GM19395 (cell line): ENCODE measurements around the gene LGI2.

ENCODE experiments used
- ATAC-seq: cut with Tn5 transposase; IDR thresholded peaks from one replicate; pipeline ENCODE4 v1.9.1; 2021; ENCODE audit warnings: mild to moderate bottlenecking, moderate library complexity; ENCODE audit not compliant: unreplicated experiment

Gene LGI2

DNA sequence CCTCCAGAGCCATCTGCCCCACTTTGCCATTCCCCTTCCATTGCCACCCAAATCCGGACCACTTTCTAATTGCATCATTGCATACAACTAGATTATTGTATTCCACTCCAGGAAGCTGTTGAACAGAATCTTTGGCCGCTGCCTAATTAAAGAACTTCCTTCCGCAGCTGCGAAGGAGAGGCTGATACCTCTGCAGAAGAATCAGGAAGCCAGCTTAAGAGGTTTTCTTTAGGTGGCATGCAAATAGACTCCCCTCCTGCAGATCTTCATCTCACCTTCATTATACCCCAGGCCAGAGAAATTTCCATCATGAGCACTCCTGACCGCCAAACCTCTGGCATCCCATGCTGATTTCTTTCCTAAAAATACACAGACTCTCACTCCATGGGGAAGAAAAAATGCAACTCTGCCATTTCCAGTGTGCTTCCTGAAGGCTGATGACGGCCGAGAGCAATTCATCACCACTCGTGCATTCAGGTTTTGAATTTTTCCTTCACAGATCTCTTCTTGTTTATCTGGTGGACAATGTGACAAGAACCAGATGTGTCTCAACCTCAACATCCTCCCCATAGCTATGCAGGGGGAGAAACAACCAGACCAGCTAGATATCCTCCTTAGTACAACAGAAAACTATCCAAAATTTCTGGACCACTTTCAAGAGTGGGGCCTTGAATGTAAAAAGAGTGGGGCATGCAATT, 31.2 kb downstream of the LGI2 start:
- no peak for ATAC-seq

DNA sequence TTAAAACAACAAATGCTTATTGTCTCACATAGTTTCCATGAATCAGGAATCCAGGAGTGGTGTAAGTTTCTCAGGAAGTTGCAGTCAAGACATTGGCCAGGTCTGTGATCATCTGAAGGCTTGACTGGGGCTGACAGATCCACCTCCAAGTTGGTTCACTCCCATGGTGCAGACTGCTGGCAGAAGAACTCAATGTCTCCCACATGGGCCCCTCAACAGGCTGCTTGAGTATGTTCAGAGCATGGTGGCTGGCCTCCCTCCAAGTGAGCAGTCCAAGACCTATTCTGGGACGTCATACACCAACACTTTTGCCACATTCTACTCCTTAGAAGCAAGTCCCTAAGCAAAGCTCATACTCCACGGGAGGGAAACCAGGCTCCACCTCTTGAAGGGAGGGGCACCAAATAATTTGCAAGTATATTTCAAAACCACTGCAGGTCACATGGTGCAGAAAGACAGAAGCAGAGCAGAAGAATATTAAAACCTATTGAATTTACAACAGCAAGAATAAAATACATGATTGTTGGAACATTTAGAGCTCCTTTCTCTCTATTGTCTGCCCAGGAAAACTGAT, 35.3 kb downstream of the LGI2 start:
- ATAC-seq: no peak

GRCh38 chr4:24993551-24994080, 37.1 kb downstream of the LGI2 start:
- ATAC-seq: no peak

GRCh38 chr4:24992968-24993367, 37.8 kb downstream of the LGI2 start:
- ATAC-seq: no peak

DNA sequence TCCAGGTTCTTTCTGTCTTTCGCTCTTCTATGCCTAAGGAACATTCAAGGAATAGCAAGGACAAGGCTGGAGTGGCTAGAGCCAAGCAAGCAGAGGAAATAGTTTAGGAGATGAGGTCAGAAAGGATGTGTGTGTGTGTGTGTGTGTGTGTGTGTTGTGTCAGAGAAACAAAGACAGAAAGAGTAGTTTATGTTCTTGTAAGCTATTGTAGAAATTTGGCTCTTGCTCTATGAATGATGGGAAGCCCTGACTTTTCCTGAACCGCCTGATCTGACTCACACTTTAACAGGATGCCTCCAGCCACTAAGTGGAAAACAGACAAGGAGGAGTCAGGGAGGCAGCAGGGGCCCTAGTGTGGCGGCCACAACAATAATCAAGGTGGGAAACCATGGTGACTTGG, 39.7 kb downstream of the LGI2 start:
- no peak for ATAC-seq

DNA sequence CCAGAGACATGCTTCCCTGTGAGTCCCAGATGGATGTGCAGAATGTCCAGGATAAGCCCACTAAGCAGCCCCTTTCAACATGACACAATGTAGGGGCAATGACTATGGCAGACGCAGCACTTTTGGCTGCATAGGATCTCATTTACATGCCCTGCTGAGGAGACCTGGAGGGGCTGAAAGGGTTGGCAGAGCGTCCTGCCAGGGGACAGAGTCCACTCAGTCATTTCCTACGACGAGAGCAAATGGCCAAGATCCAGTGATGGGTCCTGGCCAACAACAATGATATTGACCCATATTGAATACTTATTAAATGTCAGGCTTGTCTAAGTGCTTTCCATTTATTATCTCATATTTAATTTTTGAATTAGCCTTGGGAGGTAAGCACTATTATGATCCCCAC, 41.4 kb downstream of the LGI2 start:
- ATAC-seq: no peak

DNA sequence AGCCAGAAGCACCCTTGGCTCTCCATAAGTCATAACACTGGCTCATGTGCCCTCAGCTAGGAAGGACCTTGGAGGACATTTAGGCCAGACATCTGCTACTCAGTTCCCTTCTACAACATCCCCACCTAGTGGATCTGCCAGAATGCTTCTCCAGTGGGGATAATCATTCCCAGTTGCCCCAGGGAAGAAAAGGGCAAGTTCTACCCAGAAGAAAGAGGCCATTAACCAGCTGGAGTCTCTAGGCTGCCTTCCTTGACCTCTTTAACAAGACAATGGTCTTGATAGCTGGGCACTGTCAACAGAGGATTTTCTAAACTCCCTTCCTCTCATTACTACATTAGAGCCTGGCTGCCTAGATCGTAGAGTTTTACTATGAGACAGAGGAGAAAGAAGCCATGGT, 42.0 kb downstream of the LGI2 start:
- ATAC-seq: no peak

DNA sequence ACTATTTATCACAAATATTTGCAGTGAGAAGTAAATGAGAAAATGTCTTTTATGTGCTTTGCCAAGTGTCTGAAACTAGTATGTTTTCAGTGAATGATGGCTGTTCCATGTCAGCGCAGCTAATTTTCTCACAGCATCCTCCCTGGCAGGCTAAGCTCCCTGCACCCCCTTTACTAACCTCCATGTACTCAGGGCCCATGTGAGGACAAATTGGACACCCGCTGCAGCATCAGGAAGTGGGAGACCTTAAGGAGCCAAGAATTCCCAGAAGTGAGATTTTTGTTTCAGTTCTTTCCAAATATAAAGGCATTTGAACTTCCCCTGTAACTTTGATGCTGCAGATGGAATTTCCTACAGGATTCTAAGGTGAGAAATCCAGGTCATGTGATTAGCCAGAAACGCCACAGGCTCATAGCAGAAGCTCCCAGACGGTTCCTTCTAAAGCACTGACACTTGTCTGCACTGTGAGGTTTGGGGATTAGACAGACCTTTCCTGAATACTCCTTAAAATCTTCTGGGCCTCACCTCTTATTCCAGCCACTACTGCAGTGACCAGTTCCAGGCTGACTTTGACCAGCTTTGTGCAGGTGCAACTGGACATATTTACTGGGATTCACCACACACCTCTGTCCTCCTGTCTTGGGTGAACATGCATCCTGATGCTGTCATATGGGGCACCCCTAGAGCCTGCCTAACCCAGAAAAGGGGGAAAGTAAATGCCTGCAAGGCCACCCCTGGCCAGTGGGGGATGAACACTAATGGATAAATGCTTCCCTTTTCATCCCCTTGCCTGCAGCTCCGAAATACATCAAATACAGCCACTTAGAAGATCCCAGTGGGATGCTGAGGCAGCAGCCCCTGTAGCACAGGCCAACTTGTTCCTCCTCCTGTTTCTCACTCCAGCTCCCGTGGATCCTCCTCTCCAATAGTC, 45.9 kb downstream of the LGI2 start:
- no peak for ATAC-seq

- no peak for ATAC-seq
Observed at GRCh38 chr4:24980740-24981139, 50.0 kb downstream of the LGI2 start.

DNA sequence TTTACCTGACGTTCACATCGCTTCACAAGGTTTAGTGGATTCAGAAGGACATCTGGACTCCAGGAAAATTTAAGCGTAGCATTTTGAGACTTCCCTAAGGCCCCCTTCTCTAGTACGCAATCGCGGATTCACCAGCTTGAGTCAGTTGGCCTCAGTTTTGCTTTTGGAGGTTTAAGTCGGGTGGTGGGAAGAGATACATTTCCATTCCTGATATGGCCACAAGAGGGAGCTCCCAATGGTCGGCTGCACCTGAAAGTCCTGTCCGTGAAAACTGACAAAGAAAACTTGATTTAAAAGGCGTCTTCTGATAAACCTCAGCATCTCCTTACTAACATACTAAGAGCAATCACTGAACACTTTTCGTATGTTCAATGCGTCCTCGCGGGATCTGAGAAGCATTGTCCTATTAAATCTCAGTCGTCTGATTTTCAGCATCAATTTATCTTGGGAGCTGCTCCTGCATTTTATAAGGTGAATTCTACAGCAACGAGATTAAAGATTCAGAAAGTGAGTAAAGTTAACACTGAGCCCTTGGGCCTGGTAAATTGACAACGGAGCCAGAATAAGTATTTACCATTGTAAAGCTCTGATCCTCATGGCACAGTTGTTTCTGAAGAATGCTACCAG, 50.6 kb downstream of the LGI2 start:
- ATAC-seq: peak; percentile 76

- no peak for ATAC-seq
Observed at GRCh38 chr4:24979554-24979953, 51.2 kb downstream of the LGI2 start.

DNA sequence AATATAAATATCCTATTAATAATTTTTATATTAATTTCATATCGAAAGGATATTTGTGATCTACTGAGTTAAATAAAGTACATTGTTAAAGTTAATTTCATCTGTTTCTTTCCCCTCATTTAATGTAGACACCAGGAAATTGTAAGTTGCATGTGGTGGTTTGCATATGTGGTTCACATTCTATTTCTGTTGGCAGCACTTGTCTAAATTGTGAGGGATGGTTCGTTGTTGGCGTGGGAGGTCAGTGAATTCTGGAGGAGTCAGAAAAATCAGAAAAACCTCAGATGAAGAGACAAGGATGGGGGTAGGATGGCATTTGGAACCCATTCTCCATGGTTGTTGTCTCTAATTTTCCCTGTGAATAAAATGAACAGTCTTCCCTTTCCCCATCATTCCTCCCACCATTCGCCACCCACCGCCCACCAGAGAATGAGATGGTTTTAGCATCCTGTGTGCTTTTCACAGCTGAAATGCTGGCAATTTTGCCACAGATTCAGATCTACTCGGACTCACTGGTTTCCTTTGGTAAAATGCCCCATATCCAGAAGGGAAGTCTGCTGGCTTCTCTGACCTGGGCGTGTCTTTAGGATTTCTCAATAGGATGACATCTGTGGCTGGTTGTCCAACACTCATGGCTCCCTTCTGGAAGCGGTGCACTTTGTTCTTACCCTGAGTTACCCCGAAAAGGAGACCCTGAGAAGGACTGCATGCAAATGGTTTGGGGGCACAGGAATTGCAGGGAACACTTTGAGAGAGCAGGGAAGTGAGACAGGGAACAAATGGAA, 52.3 kb downstream of the LGI2 start:
- no peak for ATAC-seq

DNA sequence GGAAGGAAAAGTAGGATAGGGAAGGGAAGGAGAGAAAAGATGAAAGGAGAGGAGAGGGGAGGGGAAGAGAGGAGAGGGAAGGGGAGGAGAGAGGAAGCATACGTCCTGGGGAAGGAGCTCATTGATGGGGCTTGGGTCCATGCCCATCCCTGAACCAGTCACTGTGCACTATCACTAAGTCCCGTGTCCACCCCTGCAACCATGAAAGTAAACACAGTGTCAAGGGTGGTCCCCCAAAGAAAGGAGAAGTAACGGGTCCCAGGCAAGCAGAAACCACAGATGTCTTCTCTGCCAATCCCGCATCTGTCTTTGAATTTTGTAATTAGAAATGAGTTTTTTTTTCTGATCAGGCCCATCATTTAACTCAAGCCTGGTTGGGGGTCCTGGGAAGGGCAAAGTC, 55.2 kb downstream of the LGI2 start:
- no peak for ATAC-seq

DNA sequence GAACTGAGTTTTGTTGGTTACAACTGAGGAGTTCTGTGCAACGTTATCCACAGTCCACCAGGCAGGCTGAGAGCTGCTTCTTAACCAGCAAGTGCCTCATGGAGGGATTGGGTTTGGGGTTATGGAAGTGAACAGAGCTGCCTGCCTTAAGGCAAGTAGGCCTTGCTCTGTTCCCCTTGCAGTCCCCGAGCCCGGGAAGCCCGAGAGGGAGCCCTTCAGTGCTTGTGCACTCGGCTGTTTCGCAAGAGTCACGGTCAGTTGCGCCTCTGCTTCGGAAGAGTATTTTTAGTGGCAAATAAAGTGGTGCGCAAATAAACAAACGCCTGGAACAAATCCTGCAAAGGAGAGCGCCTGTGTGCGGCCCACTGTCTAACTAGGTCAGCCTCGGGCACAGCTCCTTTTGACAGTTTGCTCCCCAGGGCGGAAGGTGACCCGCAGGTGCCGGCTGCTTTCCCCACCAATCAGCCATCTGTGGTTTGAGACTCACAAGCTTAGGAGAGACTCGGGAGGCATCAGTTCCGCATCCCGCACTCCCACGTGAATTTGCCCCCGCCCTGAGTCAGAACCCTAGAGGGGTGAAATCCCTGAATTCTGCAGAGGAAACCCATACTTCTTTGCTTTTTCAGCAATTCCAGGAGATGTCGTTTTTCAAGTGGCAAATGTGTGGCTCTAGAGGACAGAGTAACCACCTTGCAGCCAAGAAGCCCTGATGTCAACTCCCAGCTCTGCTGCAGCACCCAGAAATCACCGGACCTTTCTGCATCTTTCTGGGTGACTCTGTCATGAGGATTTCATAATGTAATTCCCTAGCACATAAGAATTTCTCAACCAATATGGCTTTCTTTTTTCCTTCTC, 56.8 kb downstream of the LGI2 start:
- no peak for ATAC-seq

DNA sequence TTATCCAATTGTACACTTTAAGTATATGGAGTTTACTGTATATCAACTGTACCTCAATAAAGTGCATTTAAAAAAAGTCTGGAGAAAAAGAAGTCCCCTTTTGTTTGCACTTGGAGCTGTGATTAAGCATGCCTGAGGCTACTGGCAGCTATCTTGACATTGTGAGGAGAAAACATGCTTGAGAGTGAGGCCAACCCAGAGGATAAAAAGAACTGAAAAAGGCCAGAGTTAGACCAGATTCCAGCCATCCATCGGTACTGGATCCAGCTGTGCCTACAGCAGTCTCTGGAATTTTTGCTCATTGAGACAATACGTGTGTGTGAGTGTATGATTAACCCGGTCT, 57.4 kb downstream of the LGI2 start:
- no peak for ATAC-seq

DNA sequence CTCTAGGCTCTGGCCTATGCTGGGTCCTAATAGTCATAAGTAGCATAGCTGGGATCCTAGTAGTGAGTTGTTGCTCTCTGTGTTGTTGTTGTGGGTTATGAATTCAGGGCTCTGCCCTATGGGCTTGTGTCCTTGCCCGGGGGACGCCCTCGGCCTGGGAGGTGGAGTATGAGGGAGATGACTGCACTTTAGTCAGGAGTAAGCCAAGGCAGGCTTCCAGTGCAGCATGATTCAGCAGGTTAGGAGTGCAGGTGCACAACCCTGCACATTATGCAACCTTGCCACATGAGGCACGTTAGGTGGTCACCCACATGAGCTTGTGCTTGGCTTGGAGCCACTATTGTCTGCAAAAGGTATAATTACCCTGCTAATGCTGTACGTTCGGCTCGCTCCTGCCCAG, 59.6 kb downstream of the LGI2 start:
- ATAC-seq: no peak

- no peak for ATAC-seq
Observed at GRCh38 chr4:24970635-24971034, 60.1 kb downstream of the LGI2 start.

DNA sequence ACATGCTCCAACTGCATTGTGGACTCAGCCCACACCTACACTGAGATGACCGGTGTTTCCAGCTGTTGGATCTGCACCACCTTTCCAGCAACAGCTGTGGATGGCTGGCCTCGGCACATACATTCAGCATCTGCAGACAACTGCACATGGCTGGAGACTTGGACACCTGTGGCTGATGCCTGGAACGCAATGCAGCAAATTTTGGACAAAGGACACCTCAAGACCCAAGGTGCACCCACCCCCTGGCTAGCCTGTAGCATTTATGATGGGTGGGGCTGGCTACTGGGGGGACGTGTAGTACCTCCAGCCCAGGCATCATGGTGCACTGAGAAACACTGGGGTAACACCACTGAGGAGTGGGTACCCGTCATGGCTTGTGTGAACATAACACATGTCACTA, 60.6 kb downstream of the LGI2 start:
- ATAC-seq: no peak

DNA sequence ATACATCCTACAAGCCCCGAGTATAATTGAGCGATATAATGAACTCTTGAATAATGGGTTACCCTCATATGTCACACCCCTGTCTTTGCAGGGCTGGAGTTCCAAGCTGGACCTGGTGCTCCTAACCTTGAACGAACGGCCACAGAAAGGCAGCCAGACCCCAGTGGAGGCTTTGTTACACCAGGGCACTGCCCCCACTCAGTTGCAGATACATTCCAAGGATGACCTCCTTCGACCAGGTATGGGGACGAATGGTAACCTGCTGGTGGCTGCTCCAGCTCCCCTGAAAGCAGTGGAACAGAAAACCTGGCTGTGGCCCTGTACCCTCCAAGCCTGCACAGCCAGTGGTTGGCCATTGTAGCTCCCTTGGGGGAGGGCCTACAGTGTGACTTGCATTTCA, 61.3 kb downstream of the LGI2 start:
- no peak for ATAC-seq

GRCh38 chr4:24968992-24969391, 61.8 kb downstream of the LGI2 start:
- ATAC-seq: no peak
